ENCODE measurements around the gene CDC42EP4. TPM values are rescaled to one million over a fixed set of nuclear protein-coding genes. Genes with fewer than 3 reads are reported as not detected.
A peak's percentile ranks its signal among the peaks of the same experiment; 100 is the strongest.

The CDC42EP4 gene
- total RNA-seq, 1 donor: 16.3 TPM

DNA sequence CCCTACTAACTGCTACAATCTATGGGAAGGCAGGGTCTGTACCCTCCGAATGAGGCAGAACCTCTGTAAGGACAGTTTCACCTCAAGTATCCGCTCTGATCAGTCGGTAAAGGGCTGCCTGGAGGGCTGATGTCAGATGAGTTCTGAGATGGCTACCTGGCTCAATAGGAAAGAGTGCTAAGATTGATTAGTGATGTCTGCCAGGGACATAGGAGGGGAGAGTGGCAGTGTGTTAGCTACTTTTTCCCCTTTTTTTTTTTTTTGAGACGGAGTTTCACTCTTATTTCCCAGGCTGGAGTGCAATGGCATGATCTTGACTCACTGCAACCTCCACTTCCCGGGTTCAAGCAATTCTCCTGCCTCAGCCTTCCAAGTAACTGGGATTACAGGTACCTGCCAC, 39.1 kb upstream of the CDC42EP4 start:
- no peak overlapping the region for H2AFZ ChIP-seq (ENCODE audit: low read length)
- H3K9me3 ChIP-seq (ENCODE audit: low read depth, low read length): no peaks in the 10 kb centered on the region
- peak; percentile 38 for DNase-seq (ENCODE audit: insufficient read length, low spot score, missing footprints)
- H4K20me1 ChIP-seq (ENCODE audit: insufficient read depth, low read length): no peaks in the 10 kb centered on the region
- TF ChIP-seq, protein P1, sequence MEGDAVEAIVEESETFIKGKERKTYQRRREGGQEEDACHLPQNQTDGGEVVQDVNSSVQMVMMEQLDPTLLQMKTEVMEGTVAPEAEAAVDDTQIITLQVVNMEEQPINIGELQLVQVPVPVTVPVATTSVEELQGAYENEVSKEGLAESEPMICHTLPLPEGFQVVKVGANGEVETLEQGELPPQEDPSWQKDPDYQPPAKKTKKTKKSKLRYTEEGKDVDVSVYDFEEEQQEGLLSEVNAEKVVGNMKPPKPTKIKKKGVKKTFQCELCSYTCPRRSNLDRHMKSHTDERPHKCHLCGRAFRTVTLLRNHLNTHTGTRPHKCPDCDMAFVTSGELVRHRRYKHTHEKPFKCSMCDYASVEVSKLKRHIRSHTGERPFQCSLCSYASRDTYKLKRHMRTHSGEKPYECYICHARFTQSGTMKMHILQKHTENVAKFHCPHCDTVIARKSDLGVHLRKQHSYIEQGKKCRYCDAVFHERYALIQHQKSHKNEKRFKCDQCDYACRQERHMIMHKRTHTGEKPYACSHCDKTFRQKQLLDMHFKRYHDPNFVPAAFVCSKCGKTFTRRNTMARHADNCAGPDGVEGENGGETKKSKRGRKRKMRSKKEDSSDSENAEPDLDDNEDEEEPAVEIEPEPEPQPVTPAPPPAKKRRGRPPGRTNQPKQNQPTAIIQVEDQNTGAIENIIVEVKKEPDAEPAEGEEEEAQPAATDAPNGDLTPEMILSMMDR (IDR thresholded peaks at IDR 0.05; ENCODE audit: extremely low read depth, low read depth, low read length): no peak
- H3K4me2 ChIP-seq (ENCODE audit: insufficient read depth, low read length): no peak overlapping the region
- no peak overlapping the region for H3K27ac ChIP-seq (ENCODE audit: low read depth, low read length)
- H3K27me3 ChIP-seq (ENCODE audit: insufficient read depth, low read length): peaks cover 3% of the 10 kb centered on the region
- no peaks in the 10 kb centered on the region for H3K79me2 ChIP-seq (ENCODE audit: insufficient read depth, low read length)
- no peaks in the 10 kb centered on the region for H3K36me3 ChIP-seq (ENCODE audit: insufficient read depth, low read length)
- no peaks in the 10 kb centered on the region for H3K4me1 ChIP-seq (ENCODE audit: insufficient read depth, low read length)
- H3K4me3 ChIP-seq (ENCODE audit: insufficient read depth, low read length): no peak overlapping the region

DNA sequence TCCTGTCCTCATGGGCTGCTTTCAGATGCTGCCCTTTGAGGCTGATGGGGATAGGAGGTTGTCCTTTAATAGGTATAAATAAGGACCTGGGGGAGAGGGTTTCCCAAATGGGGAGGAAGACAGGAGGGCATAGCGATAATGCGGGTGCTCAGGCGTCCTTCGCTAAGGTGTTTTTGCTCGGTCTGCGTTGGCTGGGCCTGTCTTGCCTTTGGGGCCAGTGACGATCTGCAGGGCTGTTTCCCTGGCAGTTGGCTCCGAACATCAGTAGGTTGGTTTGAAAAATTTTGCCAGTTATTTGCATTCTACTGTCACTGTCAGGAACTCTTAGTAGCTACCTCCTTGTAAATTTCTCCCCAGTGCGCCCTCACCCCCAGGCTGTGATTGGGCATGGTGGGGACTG, 37.8 kb upstream of the CDC42EP4 start:
- no peak for DNase-seq (ENCODE audit: insufficient read length, low spot score, missing footprints)
- H3K4me3 ChIP-seq (ENCODE audit: insufficient read depth, low read length): no peak overlapping the region
- H3K27me3 ChIP-seq (ENCODE audit: insufficient read depth, low read length): peaks cover 2% of the 10 kb centered on the region
- H4K20me1 ChIP-seq (ENCODE audit: insufficient read depth, low read length): no peaks in the 10 kb centered on the region
- no peaks in the 10 kb centered on the region for H3K79me2 ChIP-seq (ENCODE audit: insufficient read depth, low read length)
- H3K4me2 ChIP-seq (ENCODE audit: insufficient read depth, low read length): no peak overlapping the region
- no peak overlapping the region for H3K27ac ChIP-seq (ENCODE audit: low read depth, low read length)
- H3K9me3 ChIP-seq (ENCODE audit: low read depth, low read length): no peaks in the 10 kb centered on the region
- H3K36me3 ChIP-seq (ENCODE audit: insufficient read depth, low read length): no peaks in the 10 kb centered on the region
- no peaks in the 10 kb centered on the region for H3K4me1 ChIP-seq (ENCODE audit: insufficient read depth, low read length)
- H2AFZ ChIP-seq (ENCODE audit: low read length): no peak overlapping the region
- TF ChIP-seq, protein P1 (IDR thresholded peaks at IDR 0.05; ENCODE audit: extremely low read depth, low read depth, low read length): no peak

DNA sequence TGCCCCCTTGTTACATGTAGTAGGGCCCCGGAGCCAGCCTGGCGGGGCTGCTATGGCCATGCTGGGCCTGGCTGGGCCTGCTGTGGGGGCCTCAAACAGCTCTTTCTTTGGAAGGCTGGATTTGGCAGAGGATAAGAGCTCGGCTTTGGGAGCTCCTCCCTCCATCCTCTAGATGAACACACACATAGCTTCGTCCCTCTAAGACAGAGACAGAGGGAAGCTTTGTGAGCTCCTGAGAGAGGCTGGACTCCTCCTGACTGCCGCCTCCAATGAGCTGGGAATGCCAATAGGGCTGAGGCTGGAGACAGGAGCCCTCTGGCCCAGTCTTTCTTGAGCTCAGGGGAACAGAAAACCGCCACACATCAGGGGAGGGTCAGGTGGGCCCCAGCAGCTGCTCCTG, 37.3 kb upstream of the CDC42EP4 start:
- TF ChIP-seq, protein P1 (IDR thresholded peaks at IDR 0.05; ENCODE audit: extremely low read depth, low read depth, low read length): no peak
- H3K36me3 ChIP-seq (ENCODE audit: insufficient read depth, low read length): no peaks in the 10 kb centered on the region
- no peaks in the 10 kb centered on the region for H3K9me3 ChIP-seq (ENCODE audit: low read depth, low read length)
- no peak overlapping the region for H3K4me3 ChIP-seq (ENCODE audit: insufficient read depth, low read length)
- H4K20me1 ChIP-seq (ENCODE audit: insufficient read depth, low read length): no peaks in the 10 kb centered on the region
- no peak overlapping the region for H3K27ac ChIP-seq (ENCODE audit: low read depth, low read length)
- H3K27me3 ChIP-seq (ENCODE audit: insufficient read depth, low read length): peaks cover 2% of the 10 kb centered on the region
- no peak overlapping the region for H2AFZ ChIP-seq (ENCODE audit: low read length)
- H3K79me2 ChIP-seq (ENCODE audit: insufficient read depth, low read length): no peaks in the 10 kb centered on the region
- H3K4me2 ChIP-seq (ENCODE audit: insufficient read depth, low read length): no peak overlapping the region
- peak; percentile 82 for DNase-seq (ENCODE audit: insufficient read length, low spot score, missing footprints)
- no peaks in the 10 kb centered on the region for H3K4me1 ChIP-seq (ENCODE audit: insufficient read depth, low read length)

DNA sequence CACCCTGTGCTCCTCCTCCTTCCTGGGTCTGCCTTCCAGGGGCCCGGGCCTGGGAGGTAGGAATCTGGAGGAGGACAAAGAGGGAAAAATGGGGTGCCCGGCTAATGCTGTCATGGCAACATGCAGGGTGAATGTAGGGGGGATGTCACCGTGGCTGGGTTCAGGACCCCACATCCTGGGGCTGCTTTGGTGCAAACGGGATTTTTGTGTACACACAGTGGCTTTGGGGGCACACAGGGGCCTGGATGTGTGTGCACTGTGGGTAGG, 37.0 kb upstream of the CDC42EP4 start:
- H3K4me2 ChIP-seq (ENCODE audit: insufficient read depth, low read length): no peak overlapping the region
- DNase-seq (ENCODE audit: insufficient read length, low spot score, missing footprints): peak; percentile 50
- H3K27ac ChIP-seq (ENCODE audit: low read depth, low read length): no peak overlapping the region
- no peaks in the 10 kb centered on the region for H3K4me1 ChIP-seq (ENCODE audit: insufficient read depth, low read length)
- H3K79me2 ChIP-seq (ENCODE audit: insufficient read depth, low read length): no peaks in the 10 kb centered on the region
- H3K9me3 ChIP-seq (ENCODE audit: low read depth, low read length): no peaks in the 10 kb centered on the region
- peaks cover 2% of the 10 kb centered on the region for H3K27me3 ChIP-seq (ENCODE audit: insufficient read depth, low read length)
- TF ChIP-seq, protein P1 (IDR thresholded peaks at IDR 0.05; ENCODE audit: extremely low read depth, low read depth, low read length): no peak
- no peak overlapping the region for H3K4me3 ChIP-seq (ENCODE audit: insufficient read depth, low read length)
- no peaks in the 10 kb centered on the region for H3K36me3 ChIP-seq (ENCODE audit: insufficient read depth, low read length)
- no peak overlapping the region for H2AFZ ChIP-seq (ENCODE audit: low read length)
- H4K20me1 ChIP-seq (ENCODE audit: insufficient read depth, low read length): no peaks in the 10 kb centered on the region
